ENCODE measurements around the gene SYNDIG1.

SYNDIG1 gene

DNA sequence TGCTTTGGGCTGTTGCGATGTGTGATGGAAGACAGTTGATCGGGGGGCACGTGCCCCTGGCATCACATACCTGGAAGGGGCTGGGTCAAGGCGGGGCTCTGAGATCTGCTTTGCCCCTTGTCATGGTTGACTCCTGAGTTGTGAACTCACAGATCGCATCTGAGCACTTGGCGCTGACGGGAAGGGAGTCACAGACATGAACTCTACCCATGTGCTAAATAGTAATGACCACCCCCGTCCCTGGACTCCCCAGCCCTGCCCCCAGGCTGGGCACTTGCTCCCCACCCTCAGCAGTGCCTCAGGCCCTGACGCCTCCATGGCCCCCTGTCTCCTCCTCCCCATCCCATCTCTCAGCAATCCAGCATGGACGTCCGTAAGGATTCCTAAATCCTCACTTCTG, 107.0 kb downstream of the SYNDIG1 start:
- in situ Hi-C loops (cut with MboI; ENCODE audit: low sequenced_read_pairs, unreplicated experiment), result no loop called here
- TF ChIP-seq, protein P1, sequence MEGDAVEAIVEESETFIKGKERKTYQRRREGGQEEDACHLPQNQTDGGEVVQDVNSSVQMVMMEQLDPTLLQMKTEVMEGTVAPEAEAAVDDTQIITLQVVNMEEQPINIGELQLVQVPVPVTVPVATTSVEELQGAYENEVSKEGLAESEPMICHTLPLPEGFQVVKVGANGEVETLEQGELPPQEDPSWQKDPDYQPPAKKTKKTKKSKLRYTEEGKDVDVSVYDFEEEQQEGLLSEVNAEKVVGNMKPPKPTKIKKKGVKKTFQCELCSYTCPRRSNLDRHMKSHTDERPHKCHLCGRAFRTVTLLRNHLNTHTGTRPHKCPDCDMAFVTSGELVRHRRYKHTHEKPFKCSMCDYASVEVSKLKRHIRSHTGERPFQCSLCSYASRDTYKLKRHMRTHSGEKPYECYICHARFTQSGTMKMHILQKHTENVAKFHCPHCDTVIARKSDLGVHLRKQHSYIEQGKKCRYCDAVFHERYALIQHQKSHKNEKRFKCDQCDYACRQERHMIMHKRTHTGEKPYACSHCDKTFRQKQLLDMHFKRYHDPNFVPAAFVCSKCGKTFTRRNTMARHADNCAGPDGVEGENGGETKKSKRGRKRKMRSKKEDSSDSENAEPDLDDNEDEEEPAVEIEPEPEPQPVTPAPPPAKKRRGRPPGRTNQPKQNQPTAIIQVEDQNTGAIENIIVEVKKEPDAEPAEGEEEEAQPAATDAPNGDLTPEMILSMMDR (IDR thresholded peaks at IDR 0.05; ENCODE audit: borderline replicate concordance, control extremely low read depth, extremely low read depth, insufficient read depth, missing control alignments), result no peak
- no peak for DNase-seq (ENCODE audit: low spot score)

DNA sequence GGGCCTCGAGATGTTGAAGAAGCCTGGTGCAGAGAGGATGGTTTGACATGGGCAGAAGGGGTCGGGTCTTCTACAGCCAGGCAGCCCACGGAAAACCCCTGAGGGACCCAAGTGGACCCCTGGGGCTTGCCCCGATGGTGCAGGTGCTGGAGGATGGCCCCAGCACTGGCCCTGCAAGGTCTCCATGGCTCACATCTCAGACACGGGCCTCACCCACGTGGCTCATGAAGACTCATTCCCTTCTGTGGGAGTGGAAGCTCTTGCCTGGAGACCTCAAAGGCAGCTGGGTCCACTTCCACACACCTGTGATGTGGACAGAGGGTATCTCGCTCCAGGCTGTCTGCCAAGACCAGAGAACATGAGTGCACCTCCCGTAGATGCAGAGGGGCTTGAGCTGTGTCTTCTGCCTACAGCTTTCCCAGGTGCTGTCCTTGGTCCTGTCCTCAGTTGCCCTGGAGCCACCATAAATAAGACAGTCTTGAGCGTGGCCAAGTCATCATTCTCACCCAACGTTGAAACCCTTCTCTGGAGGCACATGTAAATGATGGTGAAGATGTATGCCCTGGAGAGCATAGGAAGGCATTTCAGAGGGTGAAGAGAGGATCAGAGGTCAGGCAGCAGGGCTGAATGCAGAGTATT, 108.0 kb downstream of the SYNDIG1 start:
- in situ Hi-C loops (cut with MboI; ENCODE audit: low sequenced_read_pairs, unreplicated experiment), result no loop called here
- DNase-seq (ENCODE audit: low spot score), result no peak
- TF ChIP-seq, protein P1 (IDR thresholded peaks at IDR 0.05; ENCODE audit: borderline replicate concordance, control extremely low read depth, extremely low read depth, insufficient read depth, missing control alignments), result no peak

DNA sequence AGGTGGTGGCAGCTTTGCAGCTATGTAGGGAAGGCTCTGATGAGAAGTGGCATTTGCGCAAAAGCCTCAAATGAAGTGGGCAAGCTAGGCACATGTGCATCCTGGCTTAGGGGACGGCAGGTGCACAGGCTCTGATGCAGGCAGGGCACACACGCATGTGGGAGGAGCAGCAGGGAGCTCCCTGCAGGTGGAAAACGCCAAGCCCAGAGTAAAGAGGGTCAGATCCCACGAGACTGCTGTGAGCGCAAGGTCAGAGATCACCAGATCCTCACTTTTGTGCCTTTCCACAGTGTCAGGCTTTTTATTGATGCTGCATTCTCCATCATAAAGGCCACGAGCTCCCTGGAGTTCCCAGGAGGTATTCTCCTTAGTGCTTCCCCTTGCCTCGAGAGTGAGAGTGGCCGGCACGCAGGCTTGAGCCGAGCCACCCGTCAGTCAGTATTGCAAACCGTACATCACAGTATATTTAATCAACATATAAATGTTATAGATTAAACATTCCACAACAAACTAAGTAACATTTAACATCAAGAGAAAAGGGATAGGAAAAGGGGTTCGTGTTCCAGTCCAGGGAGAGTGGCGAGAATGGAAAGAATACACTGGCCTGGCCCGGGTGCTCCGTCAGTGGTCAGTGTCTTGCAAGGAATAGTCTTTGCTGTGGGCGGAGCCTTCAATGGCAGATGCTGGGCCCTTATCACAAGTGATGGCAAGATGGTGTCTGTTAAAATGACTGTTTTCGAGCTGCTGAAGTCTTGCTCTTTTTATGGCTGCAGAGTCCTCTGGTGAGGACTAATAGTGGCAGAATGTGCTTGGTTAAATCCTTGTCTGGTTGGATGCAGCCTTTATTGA, 109.4 kb downstream of the SYNDIG1 start:
- in situ Hi-C loops (cut with MboI; ENCODE audit: low sequenced_read_pairs, unreplicated experiment), result no loop called here
- TF ChIP-seq, protein P1 (IDR thresholded peaks at IDR 0.05; ENCODE audit: borderline replicate concordance, control extremely low read depth, extremely low read depth, insufficient read depth, missing control alignments), result no peak
- no peak for DNase-seq (ENCODE audit: low spot score)

DNA sequence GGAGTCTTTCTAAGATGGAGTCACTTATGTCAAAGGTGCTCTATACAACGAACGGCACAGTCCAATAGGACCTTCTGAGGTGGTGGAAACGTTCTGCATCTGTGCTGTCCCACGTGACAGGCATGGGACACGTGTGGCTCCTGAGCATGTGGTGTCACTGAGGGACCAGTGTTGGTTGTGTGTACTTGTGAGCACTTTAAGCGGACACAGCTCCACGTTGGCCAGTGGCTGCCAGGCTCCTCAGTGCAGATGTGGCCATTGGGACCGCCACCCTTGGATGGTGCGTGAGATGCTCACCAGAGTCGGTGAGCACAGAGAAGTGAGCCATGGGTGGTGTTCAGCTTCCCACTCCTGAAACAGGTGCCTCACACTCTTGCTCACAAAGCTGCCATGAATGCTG, 110.0 kb downstream of the SYNDIG1 start:
- in situ Hi-C loops (cut with MboI; ENCODE audit: low sequenced_read_pairs, unreplicated experiment), result no loop called here
- TF ChIP-seq, protein P1 (IDR thresholded peaks at IDR 0.05; ENCODE audit: borderline replicate concordance, control extremely low read depth, extremely low read depth, insufficient read depth, missing control alignments), result no peak
- DNase-seq (ENCODE audit: low spot score), result no peak

DNA sequence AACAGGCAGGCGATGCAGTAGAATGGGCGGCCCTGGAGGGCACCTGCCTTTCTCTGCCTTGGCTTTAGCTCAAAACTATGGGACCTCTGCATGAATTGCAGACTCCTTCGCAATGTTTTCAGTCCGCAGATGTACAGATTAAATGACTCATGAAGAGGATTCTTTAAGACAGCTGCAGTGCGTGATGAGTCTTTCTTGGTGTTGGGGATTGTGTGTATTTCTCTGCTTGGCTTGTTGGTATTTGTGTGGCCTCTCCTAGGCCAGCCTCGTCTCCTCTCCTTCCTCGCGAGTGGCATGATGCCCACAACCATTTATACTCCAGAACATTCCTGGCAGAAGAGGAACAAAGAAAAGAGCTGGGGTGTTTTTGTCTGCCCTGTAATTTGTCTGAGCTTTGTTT, 110.6 kb downstream of the SYNDIG1 start:
- in situ Hi-C loops (cut with MboI; ENCODE audit: low sequenced_read_pairs, unreplicated experiment), result no loop called here
- no peak for DNase-seq (ENCODE audit: low spot score)
- TF ChIP-seq, protein P1 (IDR thresholded peaks at IDR 0.05; ENCODE audit: borderline replicate concordance, control extremely low read depth, extremely low read depth, insufficient read depth, missing control alignments), result no peak

- DNase-seq (ENCODE audit: low spot score), result peak; percentile 22
- in situ Hi-C loops (cut with MboI; ENCODE audit: low sequenced_read_pairs, unreplicated experiment), result no loop called here
- TF ChIP-seq, protein P1 (IDR thresholded peaks at IDR 0.05; ENCODE audit: borderline replicate concordance, control extremely low read depth, extremely low read depth, insufficient read depth, missing control alignments), result no peak
These were observed 111.4 kb downstream of the SYNDIG1 start for GRCh38 chr20:24580855-24581254.

Measured in GM13976 (cell line).